ENCODE data around the gene PARP16.

DNA sequence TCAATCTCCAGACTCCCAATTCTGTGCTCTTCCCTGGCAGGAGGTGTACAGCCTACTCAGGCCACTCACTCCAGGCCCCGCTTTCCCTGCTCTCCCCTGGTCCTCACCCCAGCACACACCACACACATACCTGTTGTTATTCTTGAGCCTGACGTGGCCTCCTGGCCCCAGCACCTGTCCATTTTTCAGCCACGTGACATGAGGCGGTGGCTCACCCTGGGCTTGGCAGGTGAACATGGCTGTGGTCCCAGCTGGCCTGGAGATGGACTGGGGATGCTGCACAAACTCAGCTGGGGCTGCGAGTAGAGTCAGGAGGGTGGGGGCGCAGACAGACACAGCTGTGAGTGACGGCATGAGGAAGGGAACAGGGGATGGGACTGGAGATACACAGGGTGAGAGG is 45.1 kb upstream of the PARP16 start:
- TF ChIP-seq POLR2AphosphoS5 (IDR thresholded peaks at IDR 0.05) (no peak), POLR2A (IDR thresholded peaks at IDR 0.05; ENCODE audit: low read depth) (no peak), EP300 (IDR thresholded peaks at IDR 0.05) (no peak)
- TF ChIP-seq, protein P1, sequence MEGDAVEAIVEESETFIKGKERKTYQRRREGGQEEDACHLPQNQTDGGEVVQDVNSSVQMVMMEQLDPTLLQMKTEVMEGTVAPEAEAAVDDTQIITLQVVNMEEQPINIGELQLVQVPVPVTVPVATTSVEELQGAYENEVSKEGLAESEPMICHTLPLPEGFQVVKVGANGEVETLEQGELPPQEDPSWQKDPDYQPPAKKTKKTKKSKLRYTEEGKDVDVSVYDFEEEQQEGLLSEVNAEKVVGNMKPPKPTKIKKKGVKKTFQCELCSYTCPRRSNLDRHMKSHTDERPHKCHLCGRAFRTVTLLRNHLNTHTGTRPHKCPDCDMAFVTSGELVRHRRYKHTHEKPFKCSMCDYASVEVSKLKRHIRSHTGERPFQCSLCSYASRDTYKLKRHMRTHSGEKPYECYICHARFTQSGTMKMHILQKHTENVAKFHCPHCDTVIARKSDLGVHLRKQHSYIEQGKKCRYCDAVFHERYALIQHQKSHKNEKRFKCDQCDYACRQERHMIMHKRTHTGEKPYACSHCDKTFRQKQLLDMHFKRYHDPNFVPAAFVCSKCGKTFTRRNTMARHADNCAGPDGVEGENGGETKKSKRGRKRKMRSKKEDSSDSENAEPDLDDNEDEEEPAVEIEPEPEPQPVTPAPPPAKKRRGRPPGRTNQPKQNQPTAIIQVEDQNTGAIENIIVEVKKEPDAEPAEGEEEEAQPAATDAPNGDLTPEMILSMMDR (IDR thresholded peaks at IDR 0.05) = no peak

Measured in esophagus muscularis mucosa (tissue), 4 donors.